ENCODE data around the gene MAZ.

GRCh38 chr16:29790949-29791844, 15.1 kb upstream of the MAZ start:
- TF ChIP-seq, protein P1, sequence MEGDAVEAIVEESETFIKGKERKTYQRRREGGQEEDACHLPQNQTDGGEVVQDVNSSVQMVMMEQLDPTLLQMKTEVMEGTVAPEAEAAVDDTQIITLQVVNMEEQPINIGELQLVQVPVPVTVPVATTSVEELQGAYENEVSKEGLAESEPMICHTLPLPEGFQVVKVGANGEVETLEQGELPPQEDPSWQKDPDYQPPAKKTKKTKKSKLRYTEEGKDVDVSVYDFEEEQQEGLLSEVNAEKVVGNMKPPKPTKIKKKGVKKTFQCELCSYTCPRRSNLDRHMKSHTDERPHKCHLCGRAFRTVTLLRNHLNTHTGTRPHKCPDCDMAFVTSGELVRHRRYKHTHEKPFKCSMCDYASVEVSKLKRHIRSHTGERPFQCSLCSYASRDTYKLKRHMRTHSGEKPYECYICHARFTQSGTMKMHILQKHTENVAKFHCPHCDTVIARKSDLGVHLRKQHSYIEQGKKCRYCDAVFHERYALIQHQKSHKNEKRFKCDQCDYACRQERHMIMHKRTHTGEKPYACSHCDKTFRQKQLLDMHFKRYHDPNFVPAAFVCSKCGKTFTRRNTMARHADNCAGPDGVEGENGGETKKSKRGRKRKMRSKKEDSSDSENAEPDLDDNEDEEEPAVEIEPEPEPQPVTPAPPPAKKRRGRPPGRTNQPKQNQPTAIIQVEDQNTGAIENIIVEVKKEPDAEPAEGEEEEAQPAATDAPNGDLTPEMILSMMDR (IDR thresholded peaks at IDR 0.05; ENCODE audit: insufficient read depth, low read depth, low read length): no peak
- TF ChIP-seq EZH2 (IDR thresholded peaks at IDR 0.05; ENCODE audit: insufficient read depth, low read length): no peak

Data from astrocyte (in vitro differentiated cells and primary cell).